DOHH2 (cell line): ENCODE results near the gene CBR3.

Experiments used
- H3F3A ChIP-seq: fragments of 200-600 bp; sonication (generic), shearing (Covaris generic); 2 replicates; pipeline ENCODE4 v1.6.0; 2016; ENCODE audit warnings: antibody characterized with exemption, mild to moderate bottlenecking; ENCODE audit not compliant: control insufficient read depth, insufficient read depth
- H3K27ac ChIP-seq: fragments of 200-600 bp; sonication (generic); 2 replicates; pipeline ENCODE4 v1.5.1; 2014; ENCODE audit warnings: low read depth, mild to moderate bottlenecking, low read length, moderate library complexity
- H3K27me3 ChIP-seq: fragments of 200-600 bp; sonication (generic); 2 replicates; pipeline ENCODE4 v1.6.1; 2014; ENCODE audit warnings: mild to moderate bottlenecking, low read length, mixed read lengths; ENCODE audit not compliant: control insufficient read depth
- H3K36me3 ChIP-seq: fragments of 200-600 bp; sonication (generic); 2 replicates; pipeline ENCODE4 v1.6.1; 2014; ENCODE audit warnings: mild to moderate bottlenecking, low read length, moderate library complexity, mixed read lengths; ENCODE audit not compliant: control insufficient read depth
- H3K4me1 ChIP-seq: fragments of 200-600 bp; sonication (generic); 2 replicates; pipeline ENCODE4 v1.6.1; 2014; ENCODE audit warnings: mild to moderate bottlenecking, low read length, mixed read lengths; ENCODE audit not compliant: control insufficient read depth
- H3K4me2 ChIP-seq: fragments of 200-600 bp; sonication (generic); 2 replicates; pipeline ENCODE4 v1.6.0; 2014; ENCODE audit warnings: mild to moderate bottlenecking, low read length, moderate library complexity
- H3K4me3 ChIP-seq: fragments of 200-600 bp; sonication (generic); 2 replicates; pipeline ENCODE4 v1.5.1; 2014; ENCODE audit warnings: mild to moderate bottlenecking, low read length, mixed read lengths
- H3K79me2 ChIP-seq: fragments of 200-600 bp; sonication (generic); 2 replicates; pipeline ENCODE4 v1.6.1; 2014; ENCODE audit warnings: mild to moderate bottlenecking, low read length, mixed read lengths; ENCODE audit not compliant: control insufficient read depth
- H3K9me2 ChIP-seq: fragments of 200-600 bp; sonication (generic); replicated peaks from 2 replicates; pipeline ENCODE4 v1.6.1; 2014; ENCODE audit warnings: mild to moderate bottlenecking, low read length, mixed read lengths; ENCODE audit not compliant: control insufficient read depth
- H3K9me3 ChIP-seq: fragments of 200-600 bp; sonication (generic); 2 replicates; pipeline ENCODE4 v1.6.1; 2014; ENCODE audit warnings: antibody characterized with exemption, low read length, mixed read lengths; ENCODE audit not compliant: control insufficient read depth, insufficient read depth
- H4K20me1 ChIP-seq: fragments of 200-600 bp; sonication (generic); 2 replicates; pipeline ENCODE4 v1.6.0; 2014; ENCODE audit warnings: low read depth, mild to moderate bottlenecking, antibody characterized with exemption, low read length, moderate library complexity; ENCODE audit not compliant: control insufficient read depth, insufficient read depth
- CTCF ChIP-seq: fragments of 200-600 bp; sonication (generic); IDR thresholded peaks from one replicate; pipeline ENCODE4 v1.5.1; 2014; ENCODE audit warnings: antibody characterized with exemption, mild to moderate bottlenecking, low read depth, low read length; ENCODE audit not compliant: poor library complexity, severe bottlenecking
- EZH2phosphoT487 ChIP-seq: fragments of 200-600 bp; sonication (generic); IDR thresholded peaks from 2 replicates; pipeline ENCODE4 v1.6.1; 2017; ENCODE audit warnings: borderline replicate concordance, mild to moderate bottlenecking, antibody characterized with exemption, low read length, moderate library complexity, mixed read lengths

CBR3 gene

GRCh38 chr21:36092681-36093080, 42.2 kb upstream of the CBR3 start:
- Histone ChIP-seq H3K27me3 (no peaks in the 10 kb centered on the region), H3F3A (no peaks in the 10 kb centered on the region), H3K4me3 (no peak overlapping the region), H3K4me2 (no peak overlapping the region), H3K9me2 (no peaks in the 10 kb centered on the region), H4K20me1 (no peaks in the 10 kb centered on the region), H3K79me2 (no peaks in the 10 kb centered on the region), H3K27ac (no peak overlapping the region), H3K4me1 (peaks cover 4% of the 10 kb centered on the region), H3K36me3 (no peaks in the 10 kb centered on the region), H3K9me3 (peaks cover 12% of the 10 kb centered on the region)
- no peak for TF ChIP-seq CTCF
- no peak for TF ChIP-seq EZH2phosphoT487

- TF ChIP-seq CTCF (no peak), EZH2phosphoT487 (no peak)
- H3K27ac ChIP-seq: no peak overlapping the region
- H3K27me3 ChIP-seq: no peaks in the 10 kb centered on the region
- H3F3A ChIP-seq: no peaks in the 10 kb centered on the region
- no peaks in the 10 kb centered on the region for H3K36me3 ChIP-seq
- no peaks in the 10 kb centered on the region for H3K9me2 ChIP-seq
- H3K9me3 ChIP-seq: peaks cover 12% of the 10 kb centered on the region
- peaks cover 11% of the 10 kb centered on the region for H3K4me1 ChIP-seq
- H3K4me3 ChIP-seq: no peak overlapping the region
- no peaks in the 10 kb centered on the region for H4K20me1 ChIP-seq
- no peak overlapping the region for H3K4me2 ChIP-seq
- no peaks in the 10 kb centered on the region for H3K79me2 ChIP-seq
Observed at GRCh38 chr21:36093512-36093911, 41.4 kb upstream of the CBR3 start.

- Histone ChIP-seq H3K79me2 (no peaks in the 10 kb centered on the region), H4K20me1 (no peaks in the 10 kb centered on the region), H3K27me3 (no peaks in the 10 kb centered on the region), H3K4me2 (no peak overlapping the region), H3K4me3 (no peak overlapping the region), H3K36me3 (no peaks in the 10 kb centered on the region), H3K27ac (no peak overlapping the region), H3K4me1 (peaks cover 11% of the 10 kb centered on the region), H3K9me2 (no peaks in the 10 kb centered on the region), H3F3A (no peaks in the 10 kb centered on the region), H3K9me3 (peaks cover 12% of the 10 kb centered on the region)
- no peak for TF ChIP-seq EZH2phosphoT487
- no peak for TF ChIP-seq CTCF
Observed at GRCh38 chr21:36096398-36097290, 38.2 kb upstream of the CBR3 start.
